H1 (cell line): ENCODE data around the gene ATAD3B. TPM values are rescaled to one million over a fixed set of nuclear protein-coding genes. Genes with fewer than 3 reads are reported as not detected.

Experiments
- CTCF ChIA-PET: fragments of 300-600 bp; sonication (Branson Sonifier 250); formaldehyde crosslinking; loops from one replicate; lab custom pipeline; 2021; ENCODE audit not compliant: partially characterized antibody; lab: Charles Lee
- POLR2A ChIA-PET: fragments of 300-600 bp; sonication (Branson Sonifier 250); formaldehyde crosslinking; loops from one replicate; lab custom pipeline; 2021; ENCODE audit warnings: inconsistent platforms; ENCODE audit not compliant: partially characterized antibody; lab: Charles Lee
- DNase-seq, 2 experiments: peaks; one replicate each; pipeline versions ENCODE4 v3.0.0 to v3.0.0-alpha.2; 2010 to 2022; ENCODE audit warnings: low spot score in 2 of 2, low read depth in 1 of 2, mixed read lengths in 1 of 2
- FAIRE-seq: peaks from 2 replicates; lab custom pipeline; 2011; peaks lifted over from hg19 to GRCh38; lab: Jason Lieb, UNC
- H2AFZ ChIP-seq: 2 replicates; pipeline ENCODE4 v1.8.1; 2012; ENCODE audit warnings: low read length, inconsistent platforms
- H2AK5ac ChIP-seq: 2 replicates; pipeline ENCODE4 v1.6.1; 2013; ENCODE audit warnings: low read depth, low read length
- H2BK120ac ChIP-seq: replicated peaks from 2 replicates; pipeline ENCODE3; 2013; ENCODE audit warnings: low read depth, low read length, inconsistent platforms
- H2BK12ac ChIP-seq: 2 replicates; pipeline ENCODE4 v1.6.1; 2013; ENCODE audit warnings: low read depth, low read length
- H2BK15ac ChIP-seq: 2 replicates; pipeline ENCODE4 v1.6.1; 2013; ENCODE audit warnings: low read length
- H2BK20ac ChIP-seq: 2 replicates; pipeline ENCODE4 v1.6.1; 2013; ENCODE audit warnings: low read length
- H2BK5ac ChIP-seq: 2 replicates; pipeline ENCODE4 v1.6.1; 2013; ENCODE audit warnings: low read depth, low read length
- H3K14ac ChIP-seq: 2 replicates; pipeline ENCODE4 v1.6.1; 2013; ENCODE audit warnings: inconsistent platforms; ENCODE audit not compliant: insufficient read length
- H3K18ac ChIP-seq: 2 replicates; pipeline ENCODE4 v1.6.1; 2013; ENCODE audit warnings: low read length; ENCODE audit errors: extremely low read depth
- H3K23ac ChIP-seq: 2 replicates; pipeline ENCODE4 v1.6.1; 2013; ENCODE audit warnings: inconsistent platforms; ENCODE audit not compliant: insufficient read length
- H3K23me2 ChIP-seq: 2 replicates; pipeline ENCODE4 v1.6.1; 2013; ENCODE audit warnings: low read depth, low read length
- H3K27ac ChIP-seq: 2 replicates; pipeline ENCODE4 v1.6.1; 2011; ENCODE audit warnings: low read depth, low read length, inconsistent platforms
- H3K27me3 ChIP-seq, 4 experiments: replicated peaks in 1 of 4; 1 replicate in 1 of 4; 2 replicates in 3 of 4; pipeline versions ENCODE4 v1.6.1 to v1.8.1; 2011 to 2013; ENCODE audit warnings: low read length in 3 of 4, mild to moderate bottlenecking in 3 of 4, inconsistent platforms in 2 of 4, mixed read lengths in 2 of 4, moderate library complexity in 1 of 4; ENCODE audit not compliant: control insufficient read depth in 3 of 4, insufficient read depth in 3 of 4; ENCODE audit errors: extremely low read depth in 1 of 4
- H3K36me3 ChIP-seq, 4 experiments: 2 replicates each; pipeline versions ENCODE4 v1.6.1 to v1.8.1; 2011 to 2013; ENCODE audit warnings: mild to moderate bottlenecking in 4 of 4, low read length in 3 of 4, moderate library complexity in 2 of 4, control low read depth in 1 of 4, inconsistent platforms in 1 of 4; ENCODE audit not compliant: insufficient read depth in 4 of 4, control insufficient read depth in 2 of 4
- H3K4ac ChIP-seq: replicated peaks from 2 replicates; pipeline ENCODE3; 2013; ENCODE audit warnings: low read length, low read depth, mixed read lengths, inconsistent platforms; ENCODE audit not compliant: insufficient read length
- H3K4me1 ChIP-seq, 4 experiments: replicated peaks in 1 of 4; 1 replicate in 1 of 4; 2 replicates in 3 of 4; pipeline versions ENCODE4 v1.6.1 to v1.8.1; 2011 to 2013; ENCODE audit warnings: low read length in 3 of 4, inconsistent platforms in 2 of 4, mixed read lengths in 1 of 4; ENCODE audit not compliant: insufficient read depth in 4 of 4, control insufficient read depth in 3 of 4
- H3K4me2 ChIP-seq, 2 experiments: 2 replicates each; pipeline versions ENCODE4 v1.6.1 to v1.8.1; 2011 to 2013; ENCODE audit warnings: low read depth in 2 of 2, low read length in 2 of 2, control low read depth in 1 of 2, inconsistent platforms in 1 of 2, mild to moderate bottlenecking in 1 of 2; ENCODE audit not compliant: insufficient read depth in 1 of 2
- H3K4me3 ChIP-seq, 4 experiments: fragments of 200-600, 300-600 bp in 1 of 4; sonication (generic), shearing (Covaris generic), sonication (Bioruptor Twin) in 1 of 4; 2 replicates each; pipeline versions ENCODE4 v1.5.1 to v1.8.1; 2011 to 2016; ENCODE audit warnings: low read length in 4 of 4, low read depth in 3 of 4, control low read depth in 2 of 4, inconsistent platforms in 2 of 4, mild to moderate bottlenecking in 2 of 4, mixed read lengths in 1 of 4, moderate library complexity in 1 of 4; ENCODE audit not compliant: insufficient read depth in 2 of 4; ENCODE audit errors: extremely low read depth in 1 of 4
- H3K56ac ChIP-seq: replicated peaks from 2 replicates; pipeline ENCODE3; 2013; ENCODE audit warnings: low read depth, mild to moderate bottlenecking, mixed read lengths, low read length, inconsistent platforms; ENCODE audit not compliant: insufficient read length
- H3K79me1 ChIP-seq: 2 replicates; pipeline ENCODE4 v1.6.1; 2013; ENCODE audit warnings: low read depth, low read length, control low read depth
- H3K79me2 ChIP-seq, 2 experiments: 2 replicates each; pipeline versions ENCODE4 v1.6.1 to v1.8.1; 2012 to 2013; ENCODE audit warnings: low read length in 2 of 2, mild to moderate bottlenecking in 2 of 2, inconsistent platforms in 1 of 2; ENCODE audit not compliant: insufficient read depth in 2 of 2, control insufficient read depth in 1 of 2
- H3K9ac ChIP-seq, 4 experiments: replicated peaks in 1 of 4; 1 replicate in 1 of 4; 2 replicates in 3 of 4; pipeline versions ENCODE4 v1.6.1 to v1.8.1; 2011 to 2013; ENCODE audit warnings: low read depth in 3 of 4, low read length in 3 of 4, control low read depth in 2 of 4, mild to moderate bottlenecking in 2 of 4, moderate library complexity in 2 of 4, inconsistent platforms in 1 of 4; ENCODE audit errors: extremely low read depth in 1 of 4
- H3K9me3 ChIP-seq, 2 experiments: 2 replicates each; pipeline versions ENCODE4 v1.6.1 to v1.8.1; 2012 to 2013; ENCODE audit warnings: mild to moderate bottlenecking in 2 of 2, moderate library complexity in 2 of 2, control low read depth in 1 of 2, inconsistent platforms in 1 of 2, low read depth in 1 of 2, low read length in 1 of 2, mixed read lengths in 1 of 2; ENCODE audit not compliant: insufficient read depth in 2 of 2
- H4K20me1 ChIP-seq, 2 experiments: replicated peaks in 1 of 2; 2 replicates each; pipeline versions ENCODE3 to v1.8.1; 2011 to 2013; ENCODE audit warnings: inconsistent platforms in 2 of 2, low read length in 2 of 2, mild to moderate bottlenecking in 1 of 2; ENCODE audit not compliant: insufficient read depth in 2 of 2, control insufficient read depth in 1 of 2
- H4K5ac ChIP-seq: 2 replicates; pipeline ENCODE4 v1.6.1; 2013; ENCODE audit warnings: low read length, low read depth, mixed read lengths, inconsistent platforms; ENCODE audit not compliant: insufficient read length
- H4K8ac ChIP-seq: 2 replicates; pipeline ENCODE4 v1.8.0; 2013; ENCODE audit warnings: mild to moderate bottlenecking, moderate library complexity, low read length, inconsistent platforms; ENCODE audit not compliant: insufficient read depth; ENCODE audit errors: extremely low read depth
- H4K91ac ChIP-seq: replicated peaks from 2 replicates; pipeline ENCODE3; 2013; ENCODE audit warnings: low read length, mixed read lengths, inconsistent platforms; ENCODE audit not compliant: insufficient read length
- NRF1 ChIP-seq: IDR thresholded peaks from 2 replicates; pipeline ENCODE4 v1.6.1; 2011; ENCODE audit warnings: mild to moderate bottlenecking, low read depth, low read length, improper control_type of control experiment
- TEAD4 ChIP-seq: IDR thresholded peaks from 2 replicates; pipeline ENCODE4 v1.6.1; 2012; ENCODE audit warnings: low read depth, low read length, inconsistent platforms, mixed read lengths
- WGBS, 2 experiments: shearing (Covaris generic) in 1 of 2; methylation state at CpG; one replicate each; pipeline versions ENCODE4 v1.1.6 to v1.1.7; 2013 to 2015; ENCODE audit warnings: low lambda C conversion rate in 2 of 2, mixed read lengths in 2 of 2, inconsistent platforms in 1 of 2, low coverage in 1 of 2, missing lambda C conversion rate in 1 of 2; ENCODE audit not compliant: insufficient replicate concordance in 2 of 2, insufficient coverage in 1 of 2, insufficient read length in 1 of 2; ENCODE audit errors: extremely low coverage in 1 of 2, missing lambda C conversion rate in 1 of 2; 5-methylcytosine and 5-hydroxymethylcytosine counted together
- polyA plus RNA-seq, 7 experiments: library from polyadenylated mRNA; depleted of rRNA in 3 of 7; stranded (reverse) in 5 of 7; unstranded in 2 of 7; fragments of >200 nt in 5 of 7; fragments of 200-250 nt in 2 of 7; gene quantifications; 1 replicate in 5 of 7; 2 replicates in 1 of 7; 4 replicates in 1 of 7; pipeline versions ENCODE4 v1.2.1 to v1.2.3, GENCODE V29; 2011 to 2013; ENCODE audit warnings: missing spikeins in 2 of 7, mixed read lengths in 2 of 7
- total RNA-seq: library from RNA; stranded (reverse); fragmentation: NEBNext Ultra II Directional; extraction: Animal tissue kit (Norgen Biotek cat#: 25700); gene quantifications from 2 replicates; pipeline ENCODE4 v1.2.1, GENCODE V29; 2021

ATAD3B gene
- total and polyA plus RNA-seq, 2 of the 8 experiments (the other 6 are each of a cell fraction or from before 2014, with no cell fraction given) = 31.3 to 63.0 TPM

DNA sequence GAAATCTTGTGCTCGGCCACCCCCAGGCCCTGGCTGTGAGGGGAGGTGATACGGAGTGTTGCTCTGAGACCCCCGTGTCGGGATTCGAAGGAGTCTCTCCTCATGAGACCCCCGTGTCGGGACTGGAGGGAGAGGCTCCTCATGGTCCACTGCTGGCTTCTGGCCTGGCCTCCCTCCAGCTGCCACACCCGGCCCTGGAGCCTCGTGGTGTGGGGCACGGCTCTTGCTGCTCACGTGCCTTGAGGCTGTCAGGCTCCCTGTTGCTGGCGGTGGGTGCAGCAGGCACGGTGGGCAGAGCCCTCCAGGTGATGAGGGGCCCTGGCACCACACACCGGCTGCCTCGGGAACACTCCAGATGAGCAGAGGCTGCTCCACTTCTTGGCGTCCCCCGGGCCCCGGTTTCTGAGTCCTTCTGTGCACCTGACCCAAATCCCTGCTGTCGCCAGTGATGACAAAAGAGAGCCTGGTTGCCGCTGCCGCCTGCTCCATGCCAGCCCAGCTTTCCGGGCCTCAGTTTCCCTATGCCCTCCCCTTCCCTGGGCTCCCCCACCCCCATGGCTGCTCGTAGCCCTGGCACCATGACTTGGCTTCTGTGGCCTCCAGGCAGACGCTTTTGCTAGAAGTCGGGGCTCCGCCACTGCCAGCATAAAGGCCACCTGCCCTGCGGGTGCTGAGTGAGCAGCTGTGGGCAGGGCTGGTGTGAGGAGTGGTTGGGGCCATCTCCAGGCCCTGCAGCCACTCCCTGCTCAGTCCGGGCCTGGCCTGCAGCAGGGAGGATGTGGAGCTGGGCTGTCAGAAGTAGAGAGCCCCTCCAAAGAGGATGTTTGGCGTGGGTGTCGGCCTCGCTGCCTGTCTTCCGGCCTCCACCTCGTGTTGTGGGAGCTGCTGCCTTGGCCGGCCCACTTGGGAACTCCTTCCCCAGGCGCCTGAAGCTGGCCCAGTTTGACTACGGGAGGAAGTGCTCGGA lies 57.0 kb downstream of the ATAD3B start:
- no peaks in the 10 kb centered on the region for H3K23me2 ChIP-seq
- H3K4me1 ChIP-seq = no peaks in the 10 kb centered on the region
- H3K9me3 ChIP-seq = peaks cover 3 to 5% of the 10 kb centered on the region in 2 experiments; a peak in 1 of 4 replicates
- H2BK120ac ChIP-seq = no peak overlapping the region
- WGBS, 2 experiments = 96% methylated on average over 29 of the region's 37 CpGs; no CpG with 5 or more reads in 1 of the 2 experiments
- H3K4me3 ChIP-seq = no peak overlapping the region
- H2BK12ac ChIP-seq = no peak overlapping the region
- no peak overlapping the region for H3K56ac ChIP-seq
- no peak overlapping the region for H4K91ac ChIP-seq
- no peak for DNase-seq
- no peak overlapping the region for H3K23ac ChIP-seq
- no peak overlapping the region for H4K5ac ChIP-seq
- no peak overlapping the region for H2BK20ac ChIP-seq
- H3K18ac ChIP-seq = no peak overlapping the region
- FAIRE-seq = no peak
- H2AK5ac ChIP-seq = no peak overlapping the region
- peaks cover 4 to 34% (median 11%) of the 10 kb centered on the region in 4 experiments; a peak in 4 of 8 replicates for H3K36me3 ChIP-seq
- ChIA-PET CTCF (interaction anchor here (0.7 kb wide), 1 partner anchor 22 kb away, joined by 3 read pairs; no protein-coding TSS in a partner anchor), POLR2A (interaction anchor here (0.8 to 1.7 kb wide), 4 partner anchors 10 to 26 kb away, joined by 3 to 9 read pairs (median 4); partner anchors contain the start of gene ATAD3A)
- no peaks in the 10 kb centered on the region for H3K79me1 ChIP-seq
- no peaks in the 10 kb centered on the region for H3K79me2 ChIP-seq
- no peak overlapping the region for H3K27ac ChIP-seq
- H4K20me1 ChIP-seq = peaks cover 0 to 1% of the 10 kb centered on the region in 2 experiments
- no peak overlapping the region for H3K9ac ChIP-seq
- H2BK5ac ChIP-seq = no peak overlapping the region
- no peak overlapping the region for H2AFZ ChIP-seq
- no peak overlapping the region for H4K8ac ChIP-seq
- H2BK15ac ChIP-seq = no peak overlapping the region
- TF ChIP-seq NRF1 (no peak), TEAD4 (no peak)
- H3K4ac ChIP-seq = no peak overlapping the region
- H3K14ac ChIP-seq = no peak overlapping the region
- H3K27me3 ChIP-seq = no peaks in the 10 kb centered on the region
- H3K4me2 ChIP-seq = no peak overlapping the region
